Measurements from ENCODE around the gene CMBL. TPM values are rescaled to one million over a fixed set of nuclear protein-coding genes. Genes with fewer than 3 reads are reported as not detected.
A peak's percentile ranks its signal among the peaks of the same experiment; 100 is the strongest.
"Not testable (repeated sequence)": the region's sequence is repeated elsewhere in the genome, so short reads cannot be mapped to it uniquely, and the experiment has no call there.

Gene CMBL
- total and polyA plus RNA-seq, 7 donors = 8.1 to 261 (median 21.3) TPM

DNA sequence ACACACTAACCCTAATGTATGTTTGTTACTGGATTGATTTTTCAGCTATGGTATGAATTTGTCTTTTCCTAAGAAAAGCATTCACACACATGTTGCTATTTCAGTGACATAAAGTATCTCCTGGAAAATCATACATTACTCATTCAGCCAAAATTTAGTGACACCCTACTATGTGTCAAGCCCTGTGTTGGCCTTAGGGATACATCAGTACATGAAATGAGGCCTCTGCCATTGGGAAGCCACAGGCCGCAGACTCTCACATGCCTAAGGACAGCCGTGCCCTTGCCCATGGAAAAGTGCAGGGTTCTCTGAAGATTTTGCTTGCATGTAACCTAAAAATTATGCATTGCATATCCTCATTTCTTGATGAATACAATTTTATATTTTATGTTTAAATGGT is 40.6 kb upstream of the CMBL start:
- no peak for DNase-seq
- no peak overlapping the region for H3K4me3 ChIP-seq
- H3K36me3 ChIP-seq = no peaks in the 10 kb centered on the region
- intact Hi-C loops (cut with DNase I) = no loop called here
- no peak overlapping the region for H3K27ac ChIP-seq
- 95% methylated on average over 2 of the region's 2 CpGs for WGBS, 2 donors
- TF ChIP-seq POLR2A (IDR thresholded peaks at IDR 0.05) (no peak), POLR2AphosphoS5 (IDR thresholded peaks at IDR 0.05) (no peak), EP300 (IDR thresholded peaks at IDR 0.05) (no peak)
- TF ChIP-seq, protein P1, sequence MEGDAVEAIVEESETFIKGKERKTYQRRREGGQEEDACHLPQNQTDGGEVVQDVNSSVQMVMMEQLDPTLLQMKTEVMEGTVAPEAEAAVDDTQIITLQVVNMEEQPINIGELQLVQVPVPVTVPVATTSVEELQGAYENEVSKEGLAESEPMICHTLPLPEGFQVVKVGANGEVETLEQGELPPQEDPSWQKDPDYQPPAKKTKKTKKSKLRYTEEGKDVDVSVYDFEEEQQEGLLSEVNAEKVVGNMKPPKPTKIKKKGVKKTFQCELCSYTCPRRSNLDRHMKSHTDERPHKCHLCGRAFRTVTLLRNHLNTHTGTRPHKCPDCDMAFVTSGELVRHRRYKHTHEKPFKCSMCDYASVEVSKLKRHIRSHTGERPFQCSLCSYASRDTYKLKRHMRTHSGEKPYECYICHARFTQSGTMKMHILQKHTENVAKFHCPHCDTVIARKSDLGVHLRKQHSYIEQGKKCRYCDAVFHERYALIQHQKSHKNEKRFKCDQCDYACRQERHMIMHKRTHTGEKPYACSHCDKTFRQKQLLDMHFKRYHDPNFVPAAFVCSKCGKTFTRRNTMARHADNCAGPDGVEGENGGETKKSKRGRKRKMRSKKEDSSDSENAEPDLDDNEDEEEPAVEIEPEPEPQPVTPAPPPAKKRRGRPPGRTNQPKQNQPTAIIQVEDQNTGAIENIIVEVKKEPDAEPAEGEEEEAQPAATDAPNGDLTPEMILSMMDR (IDR thresholded peaks at IDR 0.05) = no peak
- peaks cover 0 to 12% (median 10%) of the 10 kb centered on the region in 4 donors for H3K4me1 ChIP-seq
- H3K27me3 ChIP-seq = no peaks in the 10 kb centered on the region
- no peaks in the 10 kb centered on the region for H3K9me3 ChIP-seq

DNA sequence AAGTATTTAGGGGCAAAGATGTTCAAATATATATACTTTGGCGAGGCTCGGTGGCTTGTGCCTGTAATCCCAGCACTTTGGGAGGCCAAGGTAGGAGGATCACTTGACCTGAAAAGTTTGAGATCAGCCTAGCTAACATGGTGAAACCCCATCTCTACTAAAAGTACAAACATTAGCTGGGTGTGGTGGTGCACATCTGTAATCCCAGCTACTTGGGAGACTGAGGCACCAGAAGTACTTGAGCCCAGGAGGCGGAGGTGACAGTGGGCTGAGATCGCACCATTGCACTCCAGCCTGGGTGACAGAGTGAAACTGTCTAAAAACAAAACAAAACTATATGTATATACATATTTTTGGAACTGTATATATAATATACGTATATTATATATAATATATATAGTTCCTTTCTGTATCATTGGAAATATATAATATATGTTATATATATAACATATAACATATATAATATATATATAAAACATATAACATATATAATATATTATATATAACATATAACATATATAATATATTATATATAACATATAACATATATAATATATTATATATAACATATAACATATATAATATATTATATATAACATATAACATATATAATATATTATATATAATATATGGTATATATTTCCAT is 36.9 kb upstream of the CMBL start:
- H3K27ac ChIP-seq; H3K9me3 ChIP-seq; intact Hi-C loops (cut with DNase I); H3K4me1 ChIP-seq; DNase-seq; H3K36me3 ChIP-seq; H3K4me3 ChIP-seq; H3K27me3 ChIP-seq: not testable (repeated sequence)
- WGBS, 2 donors = 97% methylated on average over 5 of the region's 5 CpGs

DNA sequence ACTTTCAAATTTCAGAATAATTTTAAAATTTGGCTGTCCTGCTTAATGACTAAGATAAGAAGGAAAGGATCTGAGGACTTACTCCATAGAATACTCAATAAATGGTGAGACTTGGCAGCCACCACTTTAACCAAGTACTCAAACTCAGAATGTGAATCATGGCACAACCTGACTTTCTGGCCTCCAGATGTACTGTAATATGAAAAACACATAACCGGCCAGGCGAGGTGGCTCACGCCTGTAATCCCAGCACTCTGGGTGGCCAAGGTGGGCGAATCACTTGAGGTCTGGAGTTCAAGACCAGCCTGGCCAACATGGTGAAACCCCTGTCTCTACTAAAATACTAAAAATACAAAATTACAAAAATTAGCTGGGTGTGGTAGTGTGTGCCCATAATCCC is 35.8 kb upstream of the CMBL start:
- 90 to 96% methylated on average over 4 of the region's 4 CpGs for WGBS, 2 donors

DNA sequence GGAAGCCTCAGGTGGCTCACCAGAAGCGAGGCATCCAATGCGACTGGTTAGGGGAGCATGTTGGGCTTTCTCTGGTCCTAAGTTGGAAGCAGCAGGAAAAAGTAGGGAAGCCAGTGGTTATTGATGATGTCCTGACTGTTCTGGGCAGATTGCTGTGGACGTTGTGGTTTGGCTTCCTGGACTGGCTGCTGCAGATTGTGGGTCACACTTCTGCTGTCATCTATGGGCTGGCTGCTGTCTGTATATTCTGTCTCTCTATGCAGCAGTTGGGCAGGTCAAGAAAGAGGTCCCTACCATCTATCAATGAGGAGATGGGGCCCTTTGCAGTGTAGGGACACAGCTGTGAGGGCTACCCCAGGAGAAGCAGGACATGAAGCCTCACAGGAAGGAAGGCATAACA is 32.3 kb upstream of the CMBL start:
- no peak for DNase-seq
- Histone ChIP-seq H3K4me1 (peaks cover 0 to 7% (median 3%) of the 10 kb centered on the region in 4 donors), H3K4me3 (no peak overlapping the region), H3K27ac (no peak overlapping the region), H3K9me3 (no peaks in the 10 kb centered on the region), H3K36me3 (no peaks in the 10 kb centered on the region), H3K27me3 (no peaks in the 10 kb centered on the region)
- intact Hi-C loops (cut with DNase I) = loop anchor here (10.0 kb wide), 1 partner anchor 55 kb away; no protein-coding TSS in a partner anchor
- TF ChIP-seq, protein P1 (IDR thresholded peaks at IDR 0.05) = no peak
- TF ChIP-seq POLR2A (IDR thresholded peaks at IDR 0.05) (no peak), EP300 (IDR thresholded peaks at IDR 0.05) (no peak)
- 89 to 94% methylated on average over 3 of the region's 3 CpGs for WGBS, 2 donors

More for the DNA sequence above, 35.8 kb upstream of the CMBL start:
- Histone ChIP-seq H3K4me3 (no peak overlapping the region), H3K4me1 (peaks cover 0 to 7% (median 3%) of the 10 kb centered on the region in 4 donors), H3K27ac (no peak overlapping the region), H3K9me3 (no peaks in the 10 kb centered on the region), H3K36me3 (no peaks in the 10 kb centered on the region), H3K27me3 (no peaks in the 10 kb centered on the region)
- intact Hi-C loops (cut with DNase I) = no loop called here
- no peak for DNase-seq
- no peak for TF ChIP-seq POLR2AphosphoS5 (IDR thresholded peaks at IDR 0.05)
- TF ChIP-seq, protein P1 (IDR thresholded peaks at IDR 0.05) = no peak
- TF ChIP-seq EP300 (IDR thresholded peaks at IDR 0.05) = no peak
- TF ChIP-seq POLR2A (IDR thresholded peaks at IDR 0.05) = no peak

DNA sequence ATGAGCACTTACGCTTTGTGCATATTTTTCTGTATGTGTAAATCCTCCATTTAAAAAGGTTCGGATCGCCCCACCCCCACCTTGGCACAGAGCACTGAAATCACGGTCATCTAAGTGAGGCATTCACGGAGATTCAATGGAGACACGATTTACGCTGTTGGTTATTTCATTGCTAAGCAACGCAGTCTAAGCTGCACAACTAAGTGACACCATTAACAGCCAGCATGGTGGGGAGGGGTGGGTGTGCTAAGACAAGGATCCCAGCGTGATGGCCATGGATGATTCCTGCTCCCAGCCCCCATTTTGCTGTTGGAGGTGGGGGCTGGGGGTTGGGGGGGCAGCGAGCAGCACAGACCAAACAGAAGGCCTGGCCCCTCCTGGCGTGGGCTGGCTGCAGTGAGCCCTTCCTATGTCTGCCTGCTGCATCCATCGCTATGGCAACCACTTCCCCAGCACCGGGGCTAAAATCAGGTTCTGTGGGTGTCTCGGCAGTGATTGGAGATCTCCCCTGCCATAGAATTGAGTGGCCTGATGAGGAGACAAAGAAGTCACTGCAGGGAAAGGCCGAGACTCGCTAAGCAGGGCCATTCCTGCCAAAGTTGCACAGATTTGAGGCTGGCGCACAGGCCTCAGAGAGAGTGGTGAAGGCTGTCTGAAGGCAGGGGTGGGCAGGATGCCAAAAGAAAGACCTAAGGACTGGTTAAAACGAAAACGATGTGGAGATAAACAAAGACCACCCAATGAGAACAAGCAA is 31.5 kb upstream of the CMBL start:
- intact Hi-C loops (cut with DNase I) = loop anchor here (10.0 kb wide), 1 partner anchor 54 kb away; no protein-coding TSS in a partner anchor
- Histone ChIP-seq H3K4me3 (peak overlapping the region in 1 of 4 donors; percentile 1), H3K9me3 (no peaks in the 10 kb centered on the region), H3K4me1 (peaks cover 0 to 7% (median 4%) of the 10 kb centered on the region in 4 donors), H3K27ac (no peak overlapping the region), H3K36me3 (no peaks in the 10 kb centered on the region), H3K27me3 (no peaks in the 10 kb centered on the region)
- peak; percentile 47 for DNase-seq
- TF ChIP-seq, protein P1 (IDR thresholded peaks at IDR 0.05) = no peak
- no peak for TF ChIP-seq POLR2A (IDR thresholded peaks at IDR 0.05)
- TF ChIP-seq EP300 (IDR thresholded peaks at IDR 0.05) = no peak
- no peak for TF ChIP-seq POLR2AphosphoS5 (IDR thresholded peaks at IDR 0.05)
- 76% methylated on average over 19 of the region's 19 CpGs for WGBS, 2 donors
